Measurements from ENCODE around the gene DCP1B. TPM values are rescaled to one million over a fixed set of nuclear protein-coding genes. Genes with fewer than 3 reads are reported as not detected.

Gene DCP1B
- total RNA-seq, result 1 to 10 TPM; 3.5 to 5.1 TPM
- 1 to 10 TPM; 4.0 to 5.5 TPM for polyA plus RNA-seq

GRCh38 chr12:2004113-2004929, at the start of gene DCP1B:
Gene DCP1B (minus strand): TSS chr12:2004457. CDS start chr12:2004431, 26 bp downstream.
- Histone ChIP-seq H3K9ac (ENCODE audit: low read depth in 1 of 2, low read length in 2 of 2) (peak within 1 kb of the TSS; percentile 82 to 89), H3K27ac (ENCODE audit: low read depth in 1 of 2, low read length in 2 of 2) (peak within 1 kb of the TSS; percentile 94 to 96), H3K9me3 (ENCODE audit: control insufficient read depth in 4 of 4, low read length in 3 of 4) (no peaks in the 10 kb centered on the region), H3K4me1 (ENCODE audit: control insufficient read depth in 4 of 4, insufficient read depth in 4 of 4, low read length in 3 of 4) (peaks cover 5 to 28% (median 19%) of the 10 kb centered on the region in 4 donors), H3K4me3 (ENCODE audit: low read depth in 1 of 3, low read length in 3 of 3) (peak within 1 kb of the TSS; percentile 74 to 92 (median 83)), H3K27me3 (ENCODE audit: control insufficient read depth in 4 of 4, insufficient read depth in 4 of 4, low read length in 3 of 4) (no peaks in the 10 kb centered on the region), H3K36me3 (ENCODE audit: control insufficient read depth in 4 of 4, insufficient read depth in 3 of 4, low read depth in 1 of 4, low read length in 3 of 4) (no peaks in the 10 kb centered on the region)
- TF ChIP-seq NR2F2 (IDR thresholded peaks at IDR 0.05), result peak; percentile 11
- peak; percentile 46 for TF ChIP-seq FOXA2 (IDR thresholded peaks at IDR 0.05)
- peak; percentile 5 to 37 for TF ChIP-seq RAD21 (IDR thresholded peaks at IDR 0.05)
- TF ChIP-seq FOXA1 (IDR thresholded peaks at IDR 0.05), result peak; percentile 69
- TF ChIP-seq TAF1 (conservative IDR thresholded peaks at IDR 0.05), result no peak
- TF ChIP-seq JUND (IDR thresholded peaks at IDR 0.05), result no peak
- TF ChIP-seq ZBTB33 (IDR thresholded peaks at IDR 0.05), result peak; percentile 60
- peak; percentile 75 for TF ChIP-seq SP1 (IDR thresholded peaks at IDR 0.05)
- no peak for TF ChIP-seq MAX (IDR thresholded peaks at IDR 0.05)
- peak; percentile 59 for TF ChIP-seq REST (IDR thresholded peaks at IDR 0.05)
- TF ChIP-seq RXRA (IDR thresholded peaks at IDR 0.05), result peak; percentile 37 to 44
- peak in 1 of 2 donors; percentile 65 for TF ChIP-seq EGR1 (IDR thresholded peaks at IDR 0.05; ENCODE audit: low read depth in 2 of 2)
- TF ChIP-seq YY1 (IDR thresholded peaks at IDR 0.05), result peak; percentile 98
- TF ChIP-seq ATF3 (IDR thresholded peaks at IDR 0.05), result no peak
- peak in 1 of 2 donors; percentile 28 for TF ChIP-seq HNF4A (conservative IDR thresholded peaks at IDR 0.05)
- no peak for TF ChIP-seq HNF4G (IDR thresholded peaks at IDR 0.05)
- TF ChIP-seq CTCF (IDR thresholded peaks at IDR 0.05; ENCODE audit: low read depth, low read length, missing input control), result no peak
- peak in 1 of 2 donors; percentile 77 for TF ChIP-seq GABPA (IDR thresholded peaks at IDR 0.05 in 1 of 2, conservative IDR thresholded peaks at IDR 0.05 in 1 of 2)
- 3% methylated on average over 55 of the region's 55 CpGs for WGBS
- peak; percentile 94 for DNase-seq (ENCODE audit: low spot score)
